ENCODE results near the gene NSUN3.

Gene NSUN3

DNA sequence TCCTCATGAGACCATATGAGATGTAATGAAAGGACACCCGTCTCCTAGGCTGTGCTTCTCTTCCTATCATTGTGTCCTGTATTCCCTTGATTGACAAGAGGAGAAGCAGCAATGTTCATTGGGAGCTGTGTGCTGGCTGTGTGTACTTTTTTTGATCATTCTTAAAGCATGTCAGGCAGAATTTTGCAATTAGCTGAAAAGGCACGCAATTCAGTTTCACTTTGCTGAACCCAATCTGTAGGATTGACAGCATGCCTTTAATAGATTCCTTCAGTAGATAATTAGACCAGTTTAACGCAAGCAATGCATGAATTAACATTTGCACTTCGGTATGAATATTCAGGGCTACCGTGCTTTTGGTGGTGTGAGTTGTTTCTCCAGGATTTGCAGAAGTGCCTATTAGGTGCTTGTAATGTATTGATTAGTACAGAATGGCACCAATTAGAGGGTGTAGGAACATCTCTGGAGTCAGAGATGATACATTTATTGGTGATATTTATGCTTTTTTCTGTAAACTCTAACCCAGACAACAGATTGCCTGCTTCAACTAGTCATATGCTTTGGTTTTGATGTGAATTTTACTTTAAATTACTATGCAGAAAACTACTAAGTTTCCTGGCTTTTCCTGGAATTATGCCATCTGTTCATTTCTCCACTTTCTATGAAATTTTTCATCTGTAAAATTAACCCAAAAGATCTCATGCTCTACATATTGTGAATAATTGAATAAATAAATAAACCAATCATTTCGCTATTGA is 114.3 kb downstream of the NSUN3 start:
- DNase-seq (ENCODE audit: low read depth in 1 of 2, low spot score in 1 of 2): no peak
- H3K4me3 ChIP-seq (replicated peaks; ENCODE audit: insufficient read depth, low read length): no peak overlapping the region
- H3K27ac ChIP-seq (replicated peaks): no peak overlapping the region
- TF ChIP-seq POLR2AphosphoS5 (IDR thresholded peaks at IDR 0.05; ENCODE audit: low read depth) (no peak), GABPA (IDR thresholded peaks at IDR 0.05; ENCODE audit: low read depth) (no peak), SPI1 (IDR thresholded peaks at IDR 0.05; ENCODE audit: borderline replicate concordance, low read depth) (no peak)
- TF ChIP-seq, protein P1, sequence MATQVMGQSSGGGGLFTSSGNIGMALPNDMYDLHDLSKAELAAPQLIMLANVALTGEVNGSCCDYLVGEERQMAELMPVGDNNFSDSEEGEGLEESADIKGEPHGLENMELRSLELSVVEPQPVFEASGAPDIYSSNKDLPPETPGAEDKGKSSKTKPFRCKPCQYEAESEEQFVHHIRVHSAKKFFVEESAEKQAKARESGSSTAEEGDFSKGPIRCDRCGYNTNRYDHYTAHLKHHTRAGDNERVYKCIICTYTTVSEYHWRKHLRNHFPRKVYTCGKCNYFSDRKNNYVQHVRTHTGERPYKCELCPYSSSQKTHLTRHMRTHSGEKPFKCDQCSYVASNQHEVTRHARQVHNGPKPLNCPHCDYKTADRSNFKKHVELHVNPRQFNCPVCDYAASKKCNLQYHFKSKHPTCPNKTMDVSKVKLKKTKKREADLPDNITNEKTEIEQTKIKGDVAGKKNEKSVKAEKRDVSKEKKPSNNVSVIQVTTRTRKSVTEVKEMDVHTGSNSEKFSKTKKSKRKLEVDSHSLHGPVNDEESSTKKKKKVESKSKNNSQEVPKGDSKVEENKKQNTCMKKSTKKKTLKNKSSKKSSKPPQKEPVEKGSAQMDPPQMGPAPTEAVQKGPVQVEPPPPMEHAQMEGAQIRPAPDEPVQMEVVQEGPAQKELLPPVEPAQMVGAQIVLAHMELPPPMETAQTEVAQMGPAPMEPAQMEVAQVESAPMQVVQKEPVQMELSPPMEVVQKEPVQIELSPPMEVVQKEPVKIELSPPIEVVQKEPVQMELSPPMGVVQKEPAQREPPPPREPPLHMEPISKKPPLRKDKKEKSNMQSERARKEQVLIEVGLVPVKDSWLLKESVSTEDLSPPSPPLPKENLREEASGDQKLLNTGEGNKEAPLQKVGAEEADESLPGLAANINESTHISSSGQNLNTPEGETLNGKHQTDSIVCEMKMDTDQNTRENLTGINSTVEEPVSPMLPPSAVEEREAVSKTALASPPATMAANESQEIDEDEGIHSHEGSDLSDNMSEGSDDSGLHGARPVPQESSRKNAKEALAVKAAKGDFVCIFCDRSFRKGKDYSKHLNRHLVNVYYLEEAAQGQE (IDR thresholded peaks at IDR 0.05; ENCODE audit: insufficient replicate concordance, low read depth): no peak
- TF ChIP-seq, protein P2, sequence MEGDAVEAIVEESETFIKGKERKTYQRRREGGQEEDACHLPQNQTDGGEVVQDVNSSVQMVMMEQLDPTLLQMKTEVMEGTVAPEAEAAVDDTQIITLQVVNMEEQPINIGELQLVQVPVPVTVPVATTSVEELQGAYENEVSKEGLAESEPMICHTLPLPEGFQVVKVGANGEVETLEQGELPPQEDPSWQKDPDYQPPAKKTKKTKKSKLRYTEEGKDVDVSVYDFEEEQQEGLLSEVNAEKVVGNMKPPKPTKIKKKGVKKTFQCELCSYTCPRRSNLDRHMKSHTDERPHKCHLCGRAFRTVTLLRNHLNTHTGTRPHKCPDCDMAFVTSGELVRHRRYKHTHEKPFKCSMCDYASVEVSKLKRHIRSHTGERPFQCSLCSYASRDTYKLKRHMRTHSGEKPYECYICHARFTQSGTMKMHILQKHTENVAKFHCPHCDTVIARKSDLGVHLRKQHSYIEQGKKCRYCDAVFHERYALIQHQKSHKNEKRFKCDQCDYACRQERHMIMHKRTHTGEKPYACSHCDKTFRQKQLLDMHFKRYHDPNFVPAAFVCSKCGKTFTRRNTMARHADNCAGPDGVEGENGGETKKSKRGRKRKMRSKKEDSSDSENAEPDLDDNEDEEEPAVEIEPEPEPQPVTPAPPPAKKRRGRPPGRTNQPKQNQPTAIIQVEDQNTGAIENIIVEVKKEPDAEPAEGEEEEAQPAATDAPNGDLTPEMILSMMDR (IDR thresholded peaks at IDR 0.05; ENCODE audit: insufficient read depth, low read length): no peak
- no peaks in the 10 kb centered on the region for H3K27me3 ChIP-seq (ENCODE audit: insufficient read depth, poor library complexity, severe bottlenecking)
